RWPE1 (cell line): ENCODE results near the gene COL8A2.

ENCODE experiments used
- CTCF ChIA-PET: fragments of 350-600 bp; sonication (Branson Sonifier 250); formaldehyde crosslinking; extraction: SDS; loops from one replicate; lab custom pipeline; 2021; lab: Yijun Ruan, JAX
- POLR2A ChIA-PET: fragments of 400-600 bp; formaldehyde crosslinking; extraction: SDS; loops from one replicate; lab custom pipeline; 2020; ENCODE audit warnings: antibody characterized with exemption; ENCODE audit not compliant: low non-redundant PET; lab: Yijun Ruan, JAX
- DNase-seq: peaks from one replicate; pipeline ENCODE4 v3.0.0; 2012; ENCODE audit warnings: low spot score
- H3K27ac ChIP-seq: fragments of 450-650 bp; 2 replicates; pipeline ENCODE4 v1.5.1; 2017
- TF ChIP-seq, protein P1 (sequence below): fragments of 450-650 bp; conservative IDR thresholded peaks from 2 replicates; pipeline ENCODE4 v1.5.1; 2017; ENCODE audit warnings: low read depth, mild to moderate bottlenecking

Gene COL8A2

GRCh38 chr1:36168514-36168913 is 43.5 kb upstream of the COL8A2 start:
- CTCF ChIA-PET = interaction anchor here (0.6 kb wide), 1 partner anchor 93 kb away, joined by 3 read pairs; no protein-coding TSS in a partner anchor

GRCh38 chr1:36166938-36167905 is 42.2 kb upstream of the COL8A2 start:
- no peak for DNase-seq
- CTCF ChIA-PET = interaction anchor here (0.7 to 0.8 kb wide), 2 partner anchors 16 to 1134 kb away, joined by 3 to 4 read pairs; no protein-coding TSS in a partner anchor
- TF ChIP-seq, protein P1, sequence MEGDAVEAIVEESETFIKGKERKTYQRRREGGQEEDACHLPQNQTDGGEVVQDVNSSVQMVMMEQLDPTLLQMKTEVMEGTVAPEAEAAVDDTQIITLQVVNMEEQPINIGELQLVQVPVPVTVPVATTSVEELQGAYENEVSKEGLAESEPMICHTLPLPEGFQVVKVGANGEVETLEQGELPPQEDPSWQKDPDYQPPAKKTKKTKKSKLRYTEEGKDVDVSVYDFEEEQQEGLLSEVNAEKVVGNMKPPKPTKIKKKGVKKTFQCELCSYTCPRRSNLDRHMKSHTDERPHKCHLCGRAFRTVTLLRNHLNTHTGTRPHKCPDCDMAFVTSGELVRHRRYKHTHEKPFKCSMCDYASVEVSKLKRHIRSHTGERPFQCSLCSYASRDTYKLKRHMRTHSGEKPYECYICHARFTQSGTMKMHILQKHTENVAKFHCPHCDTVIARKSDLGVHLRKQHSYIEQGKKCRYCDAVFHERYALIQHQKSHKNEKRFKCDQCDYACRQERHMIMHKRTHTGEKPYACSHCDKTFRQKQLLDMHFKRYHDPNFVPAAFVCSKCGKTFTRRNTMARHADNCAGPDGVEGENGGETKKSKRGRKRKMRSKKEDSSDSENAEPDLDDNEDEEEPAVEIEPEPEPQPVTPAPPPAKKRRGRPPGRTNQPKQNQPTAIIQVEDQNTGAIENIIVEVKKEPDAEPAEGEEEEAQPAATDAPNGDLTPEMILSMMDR = no peak
- POLR2A ChIA-PET = no interaction called here
- peak overlapping the region; percentile 95 for H3K27ac ChIP-seq

More at GRCh38 chr1:36168514-36168913, 43.5 kb upstream of the COL8A2 start:
- peak overlapping the region; percentile 95 for H3K27ac ChIP-seq
- TF ChIP-seq, protein P1 = no peak
- DNase-seq = no peak
- POLR2A ChIA-PET = no interaction called here

DNA sequence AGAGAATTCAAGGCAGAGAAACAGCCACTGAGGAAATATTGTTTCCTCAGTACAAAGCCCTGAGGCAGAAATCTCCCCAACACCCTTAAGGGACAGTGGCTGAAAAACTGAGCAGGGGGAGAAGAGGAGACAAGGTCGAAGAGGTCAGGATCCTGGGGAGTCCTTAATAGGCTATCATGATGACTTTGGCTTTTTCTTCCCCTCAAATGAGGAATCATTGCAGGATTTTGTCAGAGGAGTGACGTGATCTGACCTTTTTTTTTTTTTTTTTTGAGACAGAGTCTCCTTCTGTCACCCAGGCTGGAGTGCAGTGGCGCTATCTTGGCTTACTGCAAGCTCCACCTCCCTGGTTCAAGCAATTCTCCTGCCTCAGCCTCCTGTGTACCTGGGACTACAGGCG is 41.1 kb upstream of the COL8A2 start:
- CTCF ChIA-PET = interaction anchor here (0.7 to 0.8 kb wide), 3 partner anchors 15 to 1135 kb away, joined by 3 to 4 read pairs (median 3); no protein-coding TSS in a partner anchor
- POLR2A ChIA-PET = no interaction called here
- DNase-seq = no peak
- H3K27ac ChIP-seq = peak overlapping the region; percentile 95
- TF ChIP-seq, protein P1 = no peak

GRCh38 chr1:36165145-36165544 is 40.1 kb upstream of the COL8A2 start:
- peak overlapping the region; percentile 95 for H3K27ac ChIP-seq
- TF ChIP-seq, protein P1 = no peak
- POLR2A ChIA-PET = interaction anchor here (0.7 kb wide), 1 partner anchor 13 kb away, joined by 4 read pairs; no protein-coding TSS in a partner anchor
- CTCF ChIA-PET = interaction anchor here (0.6 to 1.0 kb wide), 2 partner anchors 23 to 264 kb away, joined by 3 to 4 read pairs; no protein-coding TSS in a partner anchor
- DNase-seq = no peak

DNA sequence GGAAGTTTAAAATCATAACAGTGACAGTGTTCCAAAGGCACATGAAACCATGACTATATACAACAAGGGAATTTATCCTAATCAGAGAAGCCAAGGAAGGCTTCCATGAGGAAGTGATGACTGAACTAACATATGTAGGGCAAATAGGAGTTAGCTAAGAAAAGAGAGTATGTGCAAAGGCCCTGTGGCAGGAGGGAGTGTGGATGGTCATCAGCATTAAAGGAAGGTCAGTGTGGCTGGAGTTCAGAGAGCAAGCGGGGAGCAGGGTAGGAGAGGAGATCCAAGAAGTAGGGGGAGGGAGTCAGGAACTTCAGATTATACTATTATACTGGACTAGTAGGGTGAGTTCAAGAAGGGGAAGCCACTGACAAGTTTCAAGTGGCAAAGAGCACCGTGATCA is 39.3 kb upstream of the COL8A2 start:
- no peak overlapping the region; the same call in 1 of the 2 replicates for H3K27ac ChIP-seq
- ChIA-PET POLR2A (no interaction called here), CTCF (no interaction called here)
- DNase-seq = no peak
- TF ChIP-seq, protein P1 = no peak

- CTCF ChIA-PET = interaction anchor here (0.7 to 0.9 kb wide), 2 partner anchors 14 to 1962 kb away, joined by 4 read pairs; partner anchors contain the start of gene TRAPPC3
- TF ChIP-seq, protein P1 = no peak
- no peak overlapping the region for H3K27ac ChIP-seq
- POLR2A ChIA-PET = interaction anchor here (0.8 kb wide), 1 partner anchor 18 kb away, joined by 3 read pairs; no protein-coding TSS in a partner anchor
- DNase-seq = no peak
Observed at GRCh38 chr1:36163426-36163825, 38.4 kb upstream of the COL8A2 start.
